Endometrial microvascular endothelial cells (primary cell): ENCODE results near the gene XIAP. TPM values are rescaled to one million over a fixed set of nuclear protein-coding genes. Genes with fewer than 3 reads are reported as not detected.
"Not testable (repeated sequence)": the region's sequence is repeated elsewhere in the genome, so short reads cannot be mapped to it uniquely, and the experiment has no call there.

ENCODE experiments used
- in situ Hi-C: cut with HindIII; loops from 2 replicates; pipeline ENCODE4 v1.10.0; 2017; ENCODE audit warnings: low sequenced_read_pairs, low pct_unique_long_range_greater_than_20kb; ENCODE audit errors: inconsistent ontology term
- total RNA-seq: library from RNA; depleted of rRNA; stranded (reverse); fragments of >200 nt; gene quantifications from one replicate; pipeline ENCODE4 v1.2.3, GENCODE V29; 2015; ENCODE audit errors: inconsistent ontology term

Gene XIAP
- total RNA-seq, result 23.3 TPM

DNA sequence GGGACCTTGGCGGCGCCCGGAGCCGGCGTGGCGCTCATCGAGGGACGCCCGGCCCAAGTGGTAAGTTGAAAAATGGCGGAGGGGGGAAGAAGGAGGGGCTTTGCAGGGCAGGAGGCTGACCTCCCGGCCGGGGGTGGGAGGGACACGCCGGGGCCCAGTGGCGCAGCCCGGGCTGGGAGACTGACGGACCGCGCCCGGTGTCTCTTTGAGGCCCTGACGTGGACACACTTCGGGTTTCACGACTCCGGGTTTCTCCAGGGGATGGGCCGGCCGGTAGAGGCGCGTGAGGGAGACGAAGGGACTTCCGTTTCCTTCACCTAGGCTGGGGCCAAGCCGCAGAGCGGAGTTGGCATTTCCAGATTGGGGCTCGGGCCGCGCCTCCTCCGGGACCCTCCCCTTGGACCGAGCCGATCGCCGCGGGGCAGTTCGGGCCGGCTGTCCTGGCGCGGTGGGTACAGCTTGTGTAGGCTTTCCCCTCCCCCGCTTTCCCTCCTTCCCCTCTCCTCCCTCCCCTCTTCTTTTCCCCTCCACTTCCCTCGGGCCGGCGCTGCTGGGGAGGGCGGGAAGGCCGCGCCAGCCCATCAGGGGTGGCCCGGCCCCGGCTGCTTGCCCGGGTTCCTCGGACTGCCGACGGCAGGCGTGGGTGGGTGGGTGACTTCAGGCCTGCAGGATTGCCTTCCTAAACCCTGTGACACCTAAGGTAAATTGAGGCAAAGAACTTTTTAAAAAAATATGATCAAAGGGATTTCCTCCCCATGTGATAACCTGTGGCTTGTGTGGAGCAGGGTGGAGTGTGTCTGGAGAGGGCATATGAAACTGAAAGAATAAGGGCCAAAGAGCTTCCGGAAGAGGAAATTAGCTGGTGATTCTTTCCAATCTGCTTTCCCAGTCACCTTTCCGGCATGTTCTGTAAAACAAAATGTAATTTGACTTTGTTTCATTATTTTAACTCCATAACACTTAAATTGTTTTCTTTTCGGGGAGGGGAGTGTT lies at the start of gene XIAP:
XIAP (plus strand) TSS at position 208 of the 993 bp plus-strand sequence. CDS start 25,610 bp downstream, outside the sequence.
- in situ Hi-C loops, result no loop called here

DNA sequence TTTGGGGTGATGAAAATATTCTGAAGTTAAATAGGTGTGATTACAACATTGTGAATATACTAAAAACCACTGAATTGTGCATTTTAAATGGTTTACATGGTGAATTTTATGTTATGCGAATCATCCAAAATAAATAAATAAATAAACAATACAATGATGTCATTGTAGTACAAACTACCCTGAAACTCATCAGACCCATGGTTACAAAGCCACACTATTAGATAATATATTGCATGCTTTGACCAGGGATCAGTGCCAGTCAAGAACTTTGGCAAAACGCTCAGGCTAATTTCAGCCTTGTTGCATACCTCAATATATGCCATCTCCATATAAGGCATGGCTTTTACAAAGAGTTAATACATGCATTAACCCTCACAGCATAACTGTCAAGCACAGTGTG lies 45.5 kb upstream of the XIAP start:
- in situ Hi-C loops, result no loop called here

GRCh38 chrX:123814934-123815394 lies 44.9 kb upstream of the XIAP start:
- in situ Hi-C loops, result not testable (repeated sequence)

- in situ Hi-C loops, result no loop called here
Observed at GRCh38 chrX:123817288-123817894, 42.5 kb upstream of the XIAP start.

- in situ Hi-C loops, result no loop called here
Observed at GRCh38 chrX:123818243-123818642, 41.6 kb upstream of the XIAP start.

DNA sequence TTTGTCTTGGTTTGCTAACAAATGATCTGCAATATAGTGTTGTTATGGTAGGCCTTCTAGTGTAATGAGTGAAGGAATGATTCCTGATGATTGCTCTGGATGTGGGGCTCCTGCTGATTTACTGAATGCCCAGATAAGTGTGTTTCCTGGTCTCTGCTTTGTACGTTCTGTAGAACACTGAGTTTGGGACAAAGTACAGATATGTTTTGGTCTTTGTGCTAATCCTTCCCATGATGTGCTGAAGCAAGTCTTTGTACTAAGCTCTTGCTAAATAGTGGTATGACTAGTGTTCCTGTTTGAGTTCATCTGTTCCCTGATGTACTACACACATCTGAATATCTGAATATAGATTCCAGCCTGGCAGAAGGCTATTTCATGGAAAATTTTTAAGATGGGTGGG lies 36.9 kb upstream of the XIAP start:
- in situ Hi-C loops, result no loop called here

DNA sequence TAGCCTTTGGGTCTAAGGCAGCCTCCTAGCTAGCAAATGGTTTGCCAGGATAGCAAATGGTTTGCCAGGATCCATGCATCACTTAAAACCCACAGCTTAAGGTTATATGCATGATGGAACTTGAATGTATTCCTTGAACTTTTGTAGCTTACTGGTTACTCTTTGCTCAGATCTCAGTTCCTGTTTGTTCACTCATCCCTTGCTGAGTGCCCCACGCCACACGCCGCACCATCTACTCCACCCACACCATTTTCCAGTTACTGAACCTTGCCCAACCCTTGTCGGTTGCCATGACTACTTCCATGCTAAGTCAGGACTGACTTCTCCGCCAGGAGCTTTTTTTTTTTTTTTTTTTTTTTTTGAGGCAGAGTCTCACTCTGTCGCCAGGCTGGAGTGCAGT lies 29.5 kb upstream of the XIAP start:
- in situ Hi-C loops, result no loop called here

- in situ Hi-C loops, result no loop called here
Observed at GRCh38 chrX:123833387-123833786, 26.5 kb upstream of the XIAP start.

DNA sequence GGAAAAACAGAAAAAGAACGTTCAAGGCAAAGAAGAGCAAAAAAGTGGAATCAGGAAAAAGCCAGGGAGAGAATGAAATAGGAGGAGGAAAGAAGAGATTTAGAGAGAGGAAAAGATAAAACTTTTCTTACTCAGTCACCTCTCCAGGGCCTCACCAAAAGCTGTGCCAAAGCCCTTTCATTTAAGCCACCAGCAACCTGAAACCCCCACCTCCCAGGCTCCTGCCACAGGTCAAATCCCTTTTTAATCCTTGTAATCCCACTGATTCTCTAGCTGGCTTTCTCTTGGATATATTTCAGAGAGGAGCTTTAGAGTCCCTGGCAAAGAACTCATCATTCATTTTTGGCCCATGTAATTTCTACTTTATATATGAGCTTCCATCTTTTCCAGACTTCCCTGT lies 25.7 kb upstream of the XIAP start:
- in situ Hi-C loops, result no loop called here

DNA sequence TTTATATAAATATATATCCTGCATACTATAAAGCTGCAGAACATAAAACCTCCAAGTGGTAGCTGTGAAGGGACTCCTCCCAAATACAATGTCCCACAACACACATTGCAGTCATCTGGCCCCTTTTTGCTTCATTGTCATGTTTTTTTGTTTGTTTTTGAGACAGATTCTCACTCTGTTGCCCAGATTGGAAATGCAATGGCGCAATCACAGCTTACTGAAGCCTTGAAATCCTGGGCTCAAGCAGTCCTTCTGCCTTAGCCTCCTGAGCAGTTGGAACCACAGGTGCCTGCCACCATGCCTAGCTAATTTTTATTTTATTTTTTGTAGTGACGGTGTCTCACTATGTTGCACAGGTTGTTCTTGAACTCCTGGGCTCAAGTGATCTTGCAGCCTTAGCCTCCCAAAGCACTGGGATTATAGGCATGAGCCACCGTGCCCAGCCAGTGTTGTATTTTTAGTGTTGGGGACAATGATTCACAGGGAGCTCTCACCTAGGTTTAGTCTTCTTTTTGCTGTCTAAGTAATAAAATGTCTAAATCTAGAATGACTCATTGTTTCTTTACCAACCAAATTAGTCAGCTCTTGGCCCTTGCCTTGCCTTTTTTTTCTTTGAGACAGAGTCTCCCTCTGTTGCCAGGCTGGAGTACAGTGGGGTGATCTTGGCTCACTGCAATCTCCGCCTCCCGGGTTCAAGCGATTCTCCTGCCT lies 24.0 kb upstream of the XIAP start:
- in situ Hi-C loops, result no loop called here

- in situ Hi-C loops, result not testable (repeated sequence)
Observed at GRCh38 chrX:123845129-123845528, 14.7 kb upstream of the XIAP start.

GRCh38 chrX:123846577-123847038 lies 13.2 kb upstream of the XIAP start:
- in situ Hi-C loops, result no loop called here

- in situ Hi-C loops, result no loop called here
Observed at GRCh38 chrX:123847056-123847455, 12.8 kb upstream of the XIAP start.

DNA sequence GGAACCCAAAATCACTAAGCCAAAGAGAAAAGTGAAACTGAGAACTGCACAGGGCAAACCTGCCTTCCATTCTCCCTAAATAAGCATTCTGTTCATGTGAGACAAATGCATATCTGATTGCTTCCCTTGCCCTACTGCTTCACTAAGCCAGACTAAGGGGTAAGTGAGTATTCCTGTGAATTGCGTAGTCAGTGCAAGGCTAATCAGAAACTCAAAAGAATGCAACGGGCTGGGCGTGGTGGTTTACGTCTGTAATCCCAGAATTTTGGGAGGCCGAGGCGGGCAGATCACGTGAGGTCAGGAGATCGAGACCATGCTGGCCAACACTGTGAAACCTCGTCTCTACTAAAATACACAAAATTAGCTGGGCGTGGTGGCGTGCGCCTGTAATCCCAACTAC lies 10.8 kb upstream of the XIAP start:
- in situ Hi-C loops, result no loop called here

DNA sequence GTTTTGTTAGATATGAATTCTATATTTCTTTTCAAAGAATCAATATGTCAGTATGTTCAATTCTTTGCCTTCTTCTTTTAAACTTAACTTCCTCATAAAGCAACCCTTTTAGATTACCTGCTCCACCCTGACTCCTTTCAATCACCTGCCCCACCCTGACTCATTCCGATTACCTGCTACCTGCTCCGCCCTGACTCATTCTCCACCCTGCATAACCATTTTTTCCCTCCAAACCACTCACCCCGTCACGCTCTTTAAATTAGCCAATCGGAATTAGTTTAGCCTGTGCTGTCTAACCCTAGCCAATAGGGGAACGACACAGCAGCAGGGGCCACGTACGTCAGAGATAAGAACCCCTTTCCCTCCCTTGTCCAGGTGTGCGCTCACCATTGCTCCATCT lies 9.9 kb upstream of the XIAP start:
- in situ Hi-C loops, result not testable (repeated sequence)

GRCh38 chrX:123851079-123851478 lies 8.8 kb upstream of the XIAP start:
- in situ Hi-C loops, result no loop called here

DNA sequence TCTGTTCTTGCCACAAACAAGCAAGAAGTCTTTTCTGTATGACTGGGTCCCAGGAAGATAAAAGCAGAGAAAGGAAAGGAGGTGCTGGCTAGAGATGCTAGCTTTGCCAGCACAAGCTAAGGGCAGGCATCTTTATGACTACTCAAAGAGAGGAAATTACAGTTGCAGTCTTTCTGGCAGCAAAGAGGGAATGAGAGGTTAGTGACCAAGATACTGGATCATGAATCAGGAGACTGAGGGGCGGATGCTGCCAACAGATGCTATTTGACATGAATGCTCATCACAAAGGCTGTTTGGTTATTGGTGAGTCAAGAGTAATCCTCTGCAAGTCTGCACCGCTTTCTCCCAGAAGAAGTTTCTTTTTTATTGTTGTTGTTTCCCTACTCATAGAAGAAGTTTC lies 5.5 kb upstream of the XIAP start:
- in situ Hi-C loops, result no loop called here

DNA sequence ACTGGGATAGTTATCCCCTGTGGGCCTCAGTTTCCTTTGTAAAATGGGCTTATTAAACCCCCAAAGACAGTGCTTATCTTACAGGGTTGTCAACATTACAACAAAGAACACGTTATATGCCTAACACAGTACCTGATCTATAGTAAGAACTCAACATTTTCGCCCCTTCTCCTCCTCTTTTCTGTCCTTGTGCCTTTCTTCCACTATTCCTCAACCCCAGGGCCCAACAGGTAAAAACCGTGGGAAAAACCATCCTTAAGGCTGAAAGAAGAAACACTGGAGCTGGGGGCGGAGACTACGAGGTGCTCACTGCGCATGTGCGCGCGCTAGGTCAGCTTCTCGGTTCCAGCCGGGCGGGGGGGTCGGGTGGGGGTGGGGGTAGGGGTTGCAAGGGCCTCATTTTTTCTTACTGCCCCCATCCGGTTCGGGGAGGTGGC lies 426 bp upstream of the XIAP start:
- in situ Hi-C loops, result no loop called here

DNA sequence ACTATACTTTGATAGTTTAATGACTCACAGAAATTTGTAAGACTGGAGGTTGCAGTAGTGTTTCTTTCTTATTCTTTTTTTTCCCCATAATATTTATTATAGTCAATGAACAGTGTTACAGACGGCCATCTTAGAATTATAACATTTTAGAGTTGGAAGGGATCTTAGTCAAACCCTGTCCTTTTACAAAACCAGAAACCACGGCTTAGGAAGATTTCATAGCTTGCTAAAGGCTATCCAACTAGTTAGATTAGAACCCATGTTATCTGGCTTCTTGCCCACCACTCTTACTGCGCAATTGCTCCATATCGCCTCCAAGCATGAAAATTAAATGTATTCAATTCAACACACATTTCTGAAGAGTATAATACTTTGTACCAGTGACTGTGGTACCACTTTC lies 1.1 kb downstream of the XIAP start:
- in situ Hi-C loops, result no loop called here
